Activated CD8-positive, alpha-beta T cell treated with anti-CD3 and anti-CD28 coated beads for 36 hours (primary cell): ENCODE data around the gene ZNF236. TPM values are rescaled to one million over a fixed set of nuclear protein-coding genes. Genes with fewer than 3 reads are reported as not detected.

Source experiments
- ATAC-seq: fragments of 200-7000 bp; cut with Tn5 transposase; one replicate; pipeline ENCODE4 v1.10.0; 2021; ENCODE audit warnings: mild to moderate bottlenecking, moderate library complexity
- CTCF ChIA-PET: fragments of 350-600 bp; sonication (Branson Sonifier 250); formaldehyde crosslinking; loops from one replicate; lab custom pipeline; 2021; ENCODE audit warnings: antibody characterized with exemption; lab: Charles Lee
- POLR2A ChIA-PET: fragments of 350-600 bp; sonication (Branson Sonifier 250); formaldehyde crosslinking; loops from one replicate; lab custom pipeline; 2021; ENCODE audit warnings: antibody characterized with exemption; lab: Charles Lee
- DNase-seq: peaks from one replicate; pipeline ENCODE4 v3.0.0-alpha.2; 2020
- H3K27ac Mint-ChIP-seq: one replicate; pipeline ENCODE4 v1.8.0; 2021; ENCODE audit warnings: mild to moderate bottlenecking, mixed read lengths
- H3K27me3 Mint-ChIP-seq: one replicate; pipeline ENCODE4 v1.8.0; 2021; ENCODE audit warnings: mixed read lengths
- H3K36me3 Mint-ChIP-seq: one replicate; pipeline ENCODE4 v1.8.0; 2021; ENCODE audit warnings: low read depth, mixed read lengths
- H3K4me1 Mint-ChIP-seq: one replicate; pipeline ENCODE4 v1.8.0; 2021; ENCODE audit warnings: low read depth, mixed read lengths
- H3K4me3 Mint-ChIP-seq: one replicate; pipeline ENCODE4 v1.8.0; 2021; ENCODE audit warnings: mild to moderate bottlenecking, moderate library complexity, mixed read lengths
- H3K9me3 Mint-ChIP-seq: one replicate; pipeline ENCODE4 v1.8.0; 2021; ENCODE audit warnings: mixed read lengths
- CTCF ChIP-seq: fragments of 200-600 bp; IDR thresholded peaks from one replicate; pipeline ENCODE4 v1.8.0; 2022; ENCODE audit warnings: antibody characterized with exemption, mild to moderate bottlenecking
- intact Hi-C: fragments of 100-400 bp; cut with micrococcal nuclease; formaldehyde crosslinking; loops from one replicate; pipeline ENCODE4 v1.10.0; 2022
- total RNA-seq, 2 experiments: library from RNA; stranded (reverse); gene quantifications; one replicate each; pipeline ENCODE4 v1.2.3, GENCODE V29; 2021

The ZNF236 gene
- total RNA-seq, 2 experiments from 2014 or later = 12.7 to 15.2 TPM

GRCh38 chr18:76844742-76845477 lies 22.6 kb downstream of the ZNF236 start:
- intact Hi-C loops = no loop called here
- Mint-ChIP-seq H3K9me3 (no peaks in the 10 kb centered on the region), H3K4me1 (peaks cover 18% of the 10 kb centered on the region), H3K4me3 (no peak overlapping the region), H3K36me3 (peaks cover 2% of the 10 kb centered on the region), H3K27ac (no peak overlapping the region), H3K27me3 (no peaks in the 10 kb centered on the region)
- no peak for TF ChIP-seq CTCF
- DNase-seq = no peak
- CTCF ChIA-PET = interaction anchor here (1.0 to 2.1 kb wide), 3 partner anchors 15 to 446 kb away, joined by 3 to 14 read pairs (median 3); no protein-coding TSS in a partner anchor
- POLR2A ChIA-PET = interaction anchor here (1.8 kb wide), 1 partner anchor 23 kb away, joined by 6 read pairs; the partner anchor contains the start of gene ZNF236
- no peak for ATAC-seq

GRCh38 chr18:76846217-76846616 lies 23.9 kb downstream of the ZNF236 start:
- no peak for TF ChIP-seq CTCF
- Mint-ChIP-seq H3K36me3 (peaks cover 2% of the 10 kb centered on the region), H3K27me3 (no peaks in the 10 kb centered on the region), H3K4me3 (no peak overlapping the region), H3K27ac (peak overlapping the region; percentile 20), H3K4me1 (peaks cover 19% of the 10 kb centered on the region), H3K9me3 (no peaks in the 10 kb centered on the region)
- intact Hi-C loops = no loop called here
- ATAC-seq = no peak
- no peak for DNase-seq
- ChIA-PET POLR2A (no interaction called here), CTCF (interaction anchor here (1.2 kb wide), 1 partner anchor 43 kb away, joined by 4 read pairs; no protein-coding TSS in a partner anchor)

DNA sequence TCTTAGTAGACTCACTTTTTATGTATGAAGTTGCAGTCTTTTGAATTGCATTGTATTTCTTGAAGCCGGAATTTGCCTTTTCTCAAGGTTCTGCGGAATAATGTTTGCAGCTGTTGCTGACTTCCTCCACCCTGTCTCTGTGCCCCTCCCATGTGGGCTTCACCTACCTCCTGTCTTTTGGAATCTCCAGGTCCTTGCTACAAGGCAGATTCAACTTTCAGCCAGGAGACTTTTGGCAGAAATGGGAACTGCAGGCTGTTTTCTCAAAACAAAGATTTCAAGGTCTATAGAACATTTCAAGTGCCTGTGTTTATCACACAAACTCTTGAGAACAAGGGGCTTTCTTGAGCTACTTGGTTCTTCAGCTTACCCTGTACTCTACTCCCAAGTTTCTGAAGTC lies 25.6 kb downstream of the ZNF236 start:
- H3K36me3 Mint-ChIP-seq = peaks cover 15% of the 10 kb centered on the region
- peaks cover 19% of the 10 kb centered on the region for H3K4me1 Mint-ChIP-seq
- no peak overlapping the region for H3K4me3 Mint-ChIP-seq
- H3K9me3 Mint-ChIP-seq = no peaks in the 10 kb centered on the region
- TF ChIP-seq CTCF = no peak
- ChIA-PET POLR2A (interaction anchor here (0.7 to 1.0 kb wide), 2 partner anchors 12 to 28 kb away, joined by 3 to 4 read pairs; no protein-coding TSS in a partner anchor), CTCF (interaction anchor here (1.2 to 1.3 kb wide), 2 partner anchors 13 to 45 kb away, joined by 3 to 6 read pairs; no protein-coding TSS in a partner anchor)
- H3K27ac Mint-ChIP-seq = no peak overlapping the region
- intact Hi-C loops = no loop called here
- ATAC-seq (no peak), DNase-seq (no peak)
- no peaks in the 10 kb centered on the region for H3K27me3 Mint-ChIP-seq

- ChIA-PET POLR2A (no interaction called here), CTCF (interaction anchor here (2.0 kb wide), 1 partner anchor 47 kb away, joined by 6 read pairs; no protein-coding TSS in a partner anchor)
- Mint-ChIP-seq H3K4me3 (no peak overlapping the region), H3K36me3 (peaks cover 18% of the 10 kb centered on the region), H3K27me3 (no peaks in the 10 kb centered on the region), H3K9me3 (no peaks in the 10 kb centered on the region), H3K27ac (peak overlapping the region; percentile 40), H3K4me1 (peaks cover 18% of the 10 kb centered on the region)
- ATAC-seq = peak; percentile 53
- DNase-seq = no peak
- TF ChIP-seq CTCF = no peak
- intact Hi-C loops = no loop called here
Observed at GRCh38 chr18:76850112-76850511, 27.8 kb downstream of the ZNF236 start.

GRCh38 chr18:76855594-76855993 lies 33.2 kb downstream of the ZNF236 start:
- CTCF ChIA-PET = no interaction called here
- DNase-seq (no peak), ATAC-seq (no peak)
- peaks cover 28% of the 10 kb centered on the region for H3K4me1 Mint-ChIP-seq
- no peak overlapping the region for H3K4me3 Mint-ChIP-seq
- H3K9me3 Mint-ChIP-seq = no peaks in the 10 kb centered on the region
- intact Hi-C loops = no loop called here
- no peak overlapping the region for H3K27ac Mint-ChIP-seq
- POLR2A ChIA-PET = no interaction called here
- no peak for TF ChIP-seq CTCF
- H3K27me3 Mint-ChIP-seq = no peaks in the 10 kb centered on the region
- H3K36me3 Mint-ChIP-seq = peaks cover 27% of the 10 kb centered on the region
